GM23248 (cell line): ENCODE measurements around the gene DSG3. TPM values are rescaled to one million over a fixed set of nuclear protein-coding genes. Genes with fewer than 3 reads are reported as not detected.

Experiments
- DNase-seq: peaks from one replicate; pipeline ENCODE4 v3.0.0-alpha.2; 2015
- H2AFZ ChIP-seq: fragments of 200-600 bp; sonication (generic); 2 replicates; pipeline ENCODE4 v1.6.1; 2016; ENCODE audit warnings: antibody characterized with exemption
- H3F3A ChIP-seq: fragments of 200-600 bp; sonication (generic); 2 replicates; pipeline ENCODE4 v1.6.1; 2016; ENCODE audit warnings: mild to moderate bottlenecking, antibody characterized with exemption, mixed run types; ENCODE audit not compliant: insufficient read depth
- H3K27ac ChIP-seq: fragments of 200-600 bp; sonication (generic); 2 replicates; pipeline ENCODE4 v1.5.1; 2016; ENCODE audit warnings: mild to moderate bottlenecking
- H3K27me3 ChIP-seq: fragments of 200-600 bp; sonication (generic); replicated peaks from 2 replicates; pipeline ENCODE4 v1.6.1; 2016; ENCODE audit warnings: mild to moderate bottlenecking; ENCODE audit not compliant: insufficient read depth
- H3K36me3 ChIP-seq: fragments of 200-600 bp; sonication (generic); 2 replicates; pipeline ENCODE4 v1.6.1; 2016; ENCODE audit warnings: low read depth, mild to moderate bottlenecking
- H3K4me1 ChIP-seq: fragments of 200-600 bp; sonication (generic); 2 replicates; pipeline ENCODE4 v1.6.1; 2016; ENCODE audit warnings: mild to moderate bottlenecking; ENCODE audit not compliant: insufficient read depth
- H3K4me2 ChIP-seq: fragments of 200-600 bp; sonication (generic); one replicate; pipeline ENCODE4 v1.6.1; 2016; ENCODE audit warnings: mild to moderate bottlenecking; ENCODE audit not compliant: unreplicated experiment
- H3K4me3 ChIP-seq: fragments of 200-600 bp; sonication (generic); 2 replicates; pipeline ENCODE4 v1.5.1; 2016; ENCODE audit warnings: mild to moderate bottlenecking
- H3K79me2 ChIP-seq: fragments of 200-600 bp; sonication (generic); 2 replicates; pipeline ENCODE4 v1.6.1; 2016; ENCODE audit warnings: mild to moderate bottlenecking; ENCODE audit not compliant: insufficient read depth
- H3K9ac ChIP-seq: fragments of 200-600 bp; sonication (generic); 2 replicates; pipeline ENCODE4 v1.6.1; 2016; ENCODE audit warnings: mild to moderate bottlenecking
- H3K9me2 ChIP-seq: fragments of 200-600 bp; sonication (generic); 2 replicates; pipeline ENCODE4 v1.6.1; 2016; ENCODE audit warnings: mixed run types, mild to moderate bottlenecking, moderate library complexity; ENCODE audit not compliant: insufficient read depth
- H3K9me3 ChIP-seq: fragments of 200-600 bp; sonication (generic); one replicate; pipeline ENCODE4 v1.6.1; 2017; ENCODE audit warnings: low read depth
- H4K20me1 ChIP-seq: fragments of 200-600 bp; sonication (generic); 2 replicates; pipeline ENCODE4 v1.6.0; 2016; ENCODE audit not compliant: insufficient read depth
- EZH2 ChIP-seq: fragments of 200-600 bp; sonication (generic); IDR thresholded peaks from 2 replicates; pipeline ENCODE4 v1.6.1; 2018; ENCODE audit warnings: antibody characterized with exemption, mild to moderate bottlenecking; ENCODE audit not compliant: insufficient read depth, poor library complexity, severe bottlenecking
- EZH2phosphoT487 ChIP-seq: fragments of 200-600 bp; sonication (generic); IDR thresholded peaks from 2 replicates; pipeline ENCODE4 v1.6.1; 2018; ENCODE audit warnings: antibody characterized with exemption, moderate library complexity, mild to moderate bottlenecking, low read depth; ENCODE audit not compliant: insufficient read depth
- WGBS, 2 experiments: methylation state at CpG; one replicate each; pipeline ENCODE4 v1.1.6; 2015 to 2017; ENCODE audit warnings: low lambda C conversion rate in 2 of 2, low coverage in 1 of 2; ENCODE audit errors: missing lambda C conversion rate in 2 of 2; 5-methylcytosine and 5-hydroxymethylcytosine counted together
- in situ Hi-C: fragments of 300-500 bp; cut with MboI; formaldehyde crosslinking; loops from 2 replicates; pipeline ENCODE4 v1.15.0; 2020
- polyA plus RNA-seq: library from polyadenylated mRNA; unstranded; fragments of >200 nt; fragmentation: Nextera tagmentation; extraction: Ambion mirVana; gene quantifications from 2 replicates; pipeline ENCODE4 v1.2.1, GENCODE V29; 2016
- total RNA-seq: library from RNA; depleted of rRNA; stranded (reverse); fragments of >200 nt; shearing (Covaris generic); gene quantifications from 2 replicates; pipeline ENCODE4 v1.2.3, GENCODE V29; 2014

The DSG3 gene
- total and polyA plus RNA-seq, 2 experiments from 2014 or later = not detected

GRCh38 chr18:31440787-31441186 is 6.8 kb upstream of the DSG3 start:
- Histone ChIP-seq H3F3A (no peaks in the 10 kb centered on the region), H3K27me3 (no peaks in the 10 kb centered on the region), H4K20me1 (no peaks in the 10 kb centered on the region), H3K4me3 (no peak overlapping the region), H3K9ac (no peak overlapping the region), H3K36me3 (no peaks in the 10 kb centered on the region), H3K9me3 (no peaks in the 10 kb centered on the region), H3K27ac (no peak overlapping the region), H3K9me2 (no peaks in the 10 kb centered on the region), H3K4me1 (no peaks in the 10 kb centered on the region), H3K4me2 (no peak overlapping the region), H3K79me2 (no peaks in the 10 kb centered on the region), H2AFZ (no peak overlapping the region)
- WGBS, 2 experiments = 13 to 15% methylated on average over 6 of the region's 6 CpGs
- in situ Hi-C loops = loop anchor here (25.0 kb wide), 1 partner anchor 97 kb away; no protein-coding TSS in a partner anchor
- no peak for DNase-seq
- TF ChIP-seq EZH2phosphoT487 (no peak), EZH2 (no peak)

GRCh38 chr18:31441493-31441892 is 6.0 kb upstream of the DSG3 start:
- H3K9ac ChIP-seq = no peak overlapping the region

GRCh38 chr18:31444142-31444541 is 3.4 kb upstream of the DSG3 start:
- in situ Hi-C loops = loop anchor here (25.0 kb wide), 1 partner anchor 93 kb away; no protein-coding TSS in a partner anchor
- Histone ChIP-seq H4K20me1 (no peaks in the 10 kb centered on the region), H3K4me3 (no peak overlapping the region), H3K4me1 (no peaks in the 10 kb centered on the region), H3K9ac (no peak overlapping the region), H2AFZ (no peak overlapping the region), H3F3A (no peaks in the 10 kb centered on the region), H3K79me2 (no peaks in the 10 kb centered on the region), H3K27ac (no peak overlapping the region), H3K36me3 (no peaks in the 10 kb centered on the region), H3K9me3 (no peaks in the 10 kb centered on the region), H3K9me2 (no peaks in the 10 kb centered on the region), H3K4me2 (no peak overlapping the region), H3K27me3 (no peaks in the 10 kb centered on the region)
- WGBS, 2 experiments = 3 to 10% methylated on average over 2 of the region's 2 CpGs
- no peak for DNase-seq
- no peak for TF ChIP-seq EZH2phosphoT487
- no peak for TF ChIP-seq EZH2

More at GRCh38 chr18:31441493-31441892, 6.0 kb upstream of the DSG3 start:
- TF ChIP-seq EZH2phosphoT487 = no peak
- no peak for TF ChIP-seq EZH2
- no peak overlapping the region for H3K27ac ChIP-seq
- no peaks in the 10 kb centered on the region for H4K20me1 ChIP-seq
- no peak overlapping the region for H2AFZ ChIP-seq
- H3K4me3 ChIP-seq = no peak overlapping the region
- no peaks in the 10 kb centered on the region for H3K36me3 ChIP-seq
- 16 to 19% methylated on average over 4 of the region's 4 CpGs for WGBS, 2 experiments
- H3K79me2 ChIP-seq = no peaks in the 10 kb centered on the region
- H3K9me3 ChIP-seq = no peaks in the 10 kb centered on the region
- no peak overlapping the region for H3K4me2 ChIP-seq
- no peaks in the 10 kb centered on the region for H3F3A ChIP-seq
- no peaks in the 10 kb centered on the region for H3K9me2 ChIP-seq
- no peak for DNase-seq
- in situ Hi-C loops = loop anchor here (25.0 kb wide), 1 partner anchor 96 kb away; no protein-coding TSS in a partner anchor
- no peaks in the 10 kb centered on the region for H3K4me1 ChIP-seq
- no peaks in the 10 kb centered on the region for H3K27me3 ChIP-seq

GRCh38 chr18:31445908-31446307 is 1.6 kb upstream of the DSG3 start:
- H3K4me2 ChIP-seq = no peak overlapping the region

GRCh38 chr18:31446854-31447253 is 687 bp upstream of the DSG3 start:
- Histone ChIP-seq H3K36me3 (no peaks in the 10 kb centered on the region), H3K9ac (no peak overlapping the region), H3K27ac (no peak overlapping the region), H3K27me3 (no peaks in the 10 kb centered on the region), H2AFZ (no peak overlapping the region), H4K20me1 (no peaks in the 10 kb centered on the region), H3K79me2 (no peaks in the 10 kb centered on the region), H3K9me2 (no peaks in the 10 kb centered on the region), H3K4me3 (no peak overlapping the region), H3K4me1 (no peaks in the 10 kb centered on the region), H3F3A (no peaks in the 10 kb centered on the region), H3K9me3 (no peaks in the 10 kb centered on the region), H3K4me2 (no peak overlapping the region)
- no peak for DNase-seq
- no peak for TF ChIP-seq EZH2
- no peak for TF ChIP-seq EZH2phosphoT487
- in situ Hi-C loops = loop anchor here (25.0 kb wide), 1 partner anchor 90 kb away; no protein-coding TSS in a partner anchor
- WGBS, 2 experiments = 25 to 34% methylated on average over 3 of the region's 3 CpGs

More at GRCh38 chr18:31445908-31446307, 1.6 kb upstream of the DSG3 start:
- no peaks in the 10 kb centered on the region for H3K9me3 ChIP-seq
- in situ Hi-C loops = loop anchor here (25.0 kb wide), 1 partner anchor 91 kb away; no protein-coding TSS in a partner anchor
- H4K20me1 ChIP-seq = no peaks in the 10 kb centered on the region
- H3K9ac ChIP-seq = no peak overlapping the region
- TF ChIP-seq EZH2phosphoT487 = no peak
- no peak for TF ChIP-seq EZH2
- no peaks in the 10 kb centered on the region for H3K4me1 ChIP-seq
- H3K79me2 ChIP-seq = no peaks in the 10 kb centered on the region
- H3K4me3 ChIP-seq = no peak overlapping the region
- no peaks in the 10 kb centered on the region for H3K9me2 ChIP-seq
- no peaks in the 10 kb centered on the region for H3K36me3 ChIP-seq
- H3K27ac ChIP-seq = no peak overlapping the region
- H3K27me3 ChIP-seq = no peaks in the 10 kb centered on the region
- DNase-seq = no peak
- H2AFZ ChIP-seq = no peak overlapping the region
- no peaks in the 10 kb centered on the region for H3F3A ChIP-seq
